Ishikawa (cell line): Measurements from ENCODE around the gene EIF2S3.

Source experiments
- CEBPB ChIP-seq: IDR thresholded peaks from 2 replicates; pipeline ENCODE4 v1.6.1; 2012
- CREB1 ChIP-seq: IDR thresholded peaks from 2 replicates; pipeline ENCODE4 v1.6.1; 2012; ENCODE audit warnings: low read depth
- EGR1 ChIP-seq: IDR thresholded peaks from 2 replicates; pipeline ENCODE4 v1.6.1; 2012
- EP300 ChIP-seq: IDR thresholded peaks from 2 replicates; pipeline ENCODE4 v1.6.1; 2012; ENCODE audit warnings: borderline replicate concordance
- FOXM1 ChIP-seq: IDR thresholded peaks from 2 replicates; pipeline ENCODE4 v1.6.1; 2012; ENCODE audit warnings: low read depth, borderline replicate concordance
- MAX ChIP-seq: IDR thresholded peaks from 2 replicates; pipeline ENCODE4 v1.6.1; 2012
- NFIC ChIP-seq: IDR thresholded peaks from 2 replicates; pipeline ENCODE4 v1.6.1; 2012
- RAD21 ChIP-seq: IDR thresholded peaks from 2 replicates; pipeline ENCODE4 v1.6.1; 2012; ENCODE audit warnings: low read depth
- REST ChIP-seq: IDR thresholded peaks from 2 replicates; pipeline ENCODE4 v1.6.1; 2012; ENCODE audit warnings: low read depth, mild to moderate bottlenecking
- TAF1 ChIP-seq: IDR thresholded peaks from 2 replicates; pipeline ENCODE4 v1.6.1; 2012; ENCODE audit warnings: low read depth, mild to moderate bottlenecking
- TCF12 ChIP-seq: IDR thresholded peaks from 2 replicates; pipeline ENCODE4 v1.6.1; 2012; ENCODE audit warnings: low read depth
- TEAD4 ChIP-seq: IDR thresholded peaks from 2 replicates; pipeline ENCODE4 v1.6.1; 2012
- YY1 ChIP-seq: IDR thresholded peaks from 2 replicates; pipeline ENCODE4 v1.6.1; 2012; ENCODE audit warnings: low read depth
- ZBTB7A ChIP-seq: IDR thresholded peaks from 2 replicates; pipeline ENCODE4 v1.6.1; 2012; ENCODE audit warnings: low read depth

GRCh38 chrX:24080704-24081103 is 25.9 kb downstream of the EIF2S3 start:
- no peak for TF ChIP-seq ZBTB7A
- no peak for TF ChIP-seq RAD21
- TF ChIP-seq TEAD4, result no peak
- TF ChIP-seq MAX, result no peak
- TF ChIP-seq YY1, result no peak
- no peak for TF ChIP-seq EP300
- TF ChIP-seq REST, result no peak
- TF ChIP-seq TAF1, result no peak
- TF ChIP-seq EGR1, result no peak
- TF ChIP-seq TCF12, result no peak
- no peak for TF ChIP-seq CREB1
- TF ChIP-seq NFIC, result no peak
- no peak for TF ChIP-seq FOXM1
- TF ChIP-seq CEBPB, result no peak
